SK-N-SH (cell line): Measurements from ENCODE around the gene TERT.

Experiments
- CTCF ChIP-seq: fragments of 200-600 bp; sonication (generic); IDR thresholded peaks from 2 replicates; pipeline ENCODE4 v1.6.1; 2017; ENCODE audit warnings: antibody characterized with exemption, mild to moderate bottlenecking, moderate library complexity
- MEF2A ChIP-seq: IDR thresholded peaks from 2 replicates; pipeline ENCODE4 v1.4.0; 2012; ENCODE audit warnings: low read depth, borderline replicate concordance
- POLR2AphosphoS5 ChIP-seq: IDR thresholded peaks from 2 replicates; pipeline ENCODE4 v1.6.1; 2012; ENCODE audit warnings: low read depth, low read length
- TF ChIP-seq, protein P1 (sequence below): IDR thresholded peaks from 2 replicates; pipeline ENCODE4 v1.4.0; 2012; ENCODE audit warnings: low read depth, borderline replicate concordance

DNA sequence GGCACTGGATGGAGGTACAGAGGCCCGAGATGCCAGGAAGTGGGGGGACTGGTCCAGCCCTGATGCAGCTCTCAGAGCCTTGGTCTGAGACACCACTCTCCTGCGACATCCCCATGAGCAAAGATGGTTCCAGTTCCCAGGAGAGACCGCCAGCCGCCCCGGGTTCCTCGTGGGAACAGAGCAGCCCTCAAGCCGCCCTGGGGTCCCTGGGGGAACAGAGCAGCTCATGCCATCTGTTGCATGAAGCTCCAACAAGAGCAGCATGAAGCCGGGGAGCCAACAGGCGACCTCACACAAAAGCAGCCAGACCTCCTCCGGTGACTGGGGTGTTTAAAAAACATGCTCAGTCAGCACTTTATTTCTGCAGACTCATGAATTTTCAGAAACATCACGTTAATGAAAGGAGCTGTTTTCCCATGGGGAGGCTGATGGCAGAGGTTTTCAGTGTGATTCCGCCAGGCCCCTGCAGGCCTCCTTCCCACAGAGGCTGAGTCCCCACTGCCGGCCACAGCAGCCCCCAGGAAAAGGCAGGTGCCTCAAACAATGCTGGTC lies 63.4 kb downstream of the TERT start:
- TF ChIP-seq MEF2A (no peak), POLR2AphosphoS5 (no peak), CTCF (no peak)
- TF ChIP-seq, protein P1, sequence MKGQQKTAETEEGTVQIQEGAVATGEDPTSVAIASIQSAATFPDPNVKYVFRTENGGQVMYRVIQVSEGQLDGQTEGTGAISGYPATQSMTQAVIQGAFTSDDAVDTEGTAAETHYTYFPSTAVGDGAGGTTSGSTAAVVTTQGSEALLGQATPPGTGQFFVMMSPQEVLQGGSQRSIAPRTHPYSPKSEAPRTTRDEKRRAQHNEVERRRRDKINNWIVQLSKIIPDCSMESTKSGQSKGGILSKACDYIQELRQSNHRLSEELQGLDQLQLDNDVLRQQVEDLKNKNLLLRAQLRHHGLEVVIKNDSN = no peak
